Stimulated activated CD8-positive, alpha-beta memory T cell treated with anti-CD3 and anti-CD28 coated beads, Interleukin-4, amount 100 ng/mL, for 4 hours (primary cell): ENCODE measurements around the gene SYNE4.

Source experiments
- DNase-seq, 2 donors: peaks; one replicate each; pipeline ENCODE4 v3.0.0-alpha.2; 2020; ENCODE audit warnings: low read depth in 2 of 2, low spot score in 1 of 2

Gene SYNE4

DNA sequence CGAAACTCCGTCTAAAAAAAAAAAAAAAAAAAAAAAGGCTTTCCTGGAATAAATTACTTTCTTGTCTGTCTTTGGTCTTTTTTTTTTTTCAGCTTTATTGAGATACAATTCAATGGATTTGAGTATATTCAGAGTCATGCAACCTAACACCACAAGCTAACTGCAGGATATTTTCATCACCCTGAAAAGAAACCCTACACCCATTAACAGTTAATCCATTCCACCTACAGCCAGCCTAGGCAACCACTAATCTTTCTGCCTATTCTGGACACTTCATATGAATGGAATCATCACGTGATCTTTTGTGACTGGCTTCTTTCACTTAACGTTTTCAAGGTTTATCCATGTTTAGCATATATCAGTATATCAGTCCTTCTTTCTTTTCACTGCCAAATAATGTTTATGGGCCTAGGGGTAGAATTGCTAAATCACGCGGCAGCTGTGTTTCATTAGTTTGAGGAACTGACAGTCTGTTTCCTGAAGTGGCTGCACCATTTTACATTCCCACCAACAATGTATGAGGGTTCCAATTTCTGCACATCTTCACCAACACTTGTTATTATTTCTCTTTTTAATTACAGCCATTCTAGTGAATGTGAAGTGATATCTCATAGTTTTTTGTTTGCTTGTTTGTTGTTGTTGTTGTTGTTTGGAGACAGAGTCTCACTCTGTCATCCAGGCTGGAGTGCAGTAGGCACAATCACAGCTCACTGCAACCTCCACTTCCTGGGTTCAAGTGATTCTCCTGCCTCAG lies 52.6 kb downstream of the SYNE4 start:
- no peak for DNase-seq
